HG02840 (cell line): Measurements from ENCODE around the gene ANO3.

Experiments used
- ATAC-seq: cut with Tn5 transposase; IDR thresholded peaks from one replicate; pipeline ENCODE4 v1.9.1; 2021; ENCODE audit warnings: mild to moderate bottlenecking, moderate library complexity, moderate number of reproducible peaks; ENCODE audit not compliant: unreplicated experiment, low FRiP score

Gene ANO3

DNA sequence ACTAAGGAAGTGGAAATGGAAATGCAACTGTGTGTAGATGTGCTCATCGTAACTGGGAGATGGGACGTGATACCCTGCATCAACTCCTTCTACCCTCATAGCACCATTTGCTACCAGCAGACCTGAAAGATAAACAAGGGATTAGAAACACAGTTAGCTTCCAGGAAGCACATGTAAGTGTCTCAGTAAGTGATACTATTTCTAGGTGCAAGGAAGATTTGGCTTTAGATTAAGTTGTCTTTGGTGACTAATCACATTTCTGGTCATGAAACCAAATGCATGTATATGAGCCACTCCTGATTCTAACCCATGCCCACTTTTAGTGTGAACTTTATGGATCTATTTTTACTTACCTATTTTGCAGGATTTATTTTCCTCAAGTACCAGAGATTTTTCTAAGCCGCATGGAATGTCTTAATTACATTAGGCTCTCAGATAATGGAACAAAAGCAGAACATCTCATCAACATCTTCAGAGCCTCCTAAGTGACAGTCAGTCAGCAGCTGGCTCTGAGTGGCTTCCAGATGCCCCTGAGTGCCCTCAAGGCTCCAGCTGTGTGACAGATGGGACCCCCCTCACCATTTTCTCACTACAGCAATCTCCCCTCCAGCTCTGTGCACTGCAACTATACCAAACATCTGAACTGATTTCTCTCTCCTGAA lies 368.8 kb downstream of the ANO3 start:
- no peak for ATAC-seq

DNA sequence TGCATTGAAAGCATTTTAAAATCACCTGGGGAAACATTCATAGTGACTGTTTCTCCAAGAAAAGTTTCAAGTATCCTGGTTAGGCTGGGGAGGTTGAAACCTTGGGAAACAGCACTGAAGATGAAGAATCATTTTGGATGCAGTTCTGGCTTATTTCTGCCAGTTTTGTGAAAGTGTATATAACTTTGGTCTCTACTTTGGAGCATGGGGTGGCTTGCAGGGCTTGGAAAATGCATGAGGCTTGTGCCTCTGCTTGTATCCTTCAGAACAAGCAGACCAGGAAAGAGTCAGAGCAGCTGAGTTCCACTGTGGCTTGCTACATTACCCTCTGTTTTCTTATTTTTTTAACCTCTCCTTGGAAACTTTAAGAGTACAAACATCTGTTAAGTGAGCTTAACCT lies 370.5 kb downstream of the ANO3 start:
- no peak for ATAC-seq

DNA sequence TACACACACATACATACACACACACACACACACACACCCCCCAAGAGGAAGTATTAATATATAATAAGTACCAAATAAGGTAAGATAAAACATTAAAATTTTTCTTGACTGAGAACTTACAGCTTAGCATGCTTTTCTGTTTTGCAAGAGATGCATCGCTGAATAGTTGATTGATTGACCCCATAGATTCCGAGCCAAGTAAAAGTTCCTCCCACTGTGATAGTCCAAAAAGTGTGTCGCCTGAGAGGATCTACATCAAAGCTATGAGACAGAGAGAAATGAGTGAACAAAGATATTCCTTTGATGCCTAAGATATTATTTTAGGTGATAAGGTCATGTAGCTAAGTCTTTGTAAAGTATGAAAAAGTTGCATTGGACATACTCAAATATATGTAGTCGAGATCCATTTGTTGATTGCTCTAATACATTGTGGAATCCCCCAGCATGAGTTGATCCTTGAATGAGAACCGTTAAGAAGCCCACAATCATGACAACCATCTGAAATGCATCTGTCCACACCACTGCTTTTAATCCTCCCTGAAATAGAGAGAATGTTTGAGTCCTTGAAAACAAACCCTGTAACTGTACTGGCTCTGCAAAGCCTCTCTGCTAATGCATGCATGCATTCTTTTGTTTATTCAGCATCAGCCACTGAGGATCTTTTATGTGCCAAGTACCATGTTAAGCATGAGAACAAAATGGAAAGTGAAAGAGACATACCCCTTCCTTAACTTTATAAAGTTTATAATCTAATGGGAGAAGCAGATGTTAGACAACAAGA lies 371.7 kb downstream of the ANO3 start:
- no peak for ATAC-seq

DNA sequence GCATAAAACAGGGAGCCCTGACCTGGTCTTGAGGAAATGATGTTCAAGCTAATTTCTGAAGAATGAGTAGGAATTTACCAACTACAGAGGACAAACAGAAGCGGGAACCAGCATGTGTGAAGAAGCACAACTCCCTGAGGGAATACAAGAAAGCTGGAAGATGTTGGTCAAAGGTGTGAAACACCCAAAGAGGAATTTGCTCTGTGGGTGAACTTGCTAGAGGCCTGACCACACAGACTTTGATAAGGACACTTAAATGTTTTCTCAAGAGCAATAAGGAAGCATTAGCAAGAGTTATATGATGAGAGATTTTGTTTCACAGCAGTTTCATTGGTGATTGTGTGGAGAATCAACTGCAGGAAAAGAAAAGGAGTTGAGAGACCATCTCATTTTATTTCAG lies 372.3 kb downstream of the ANO3 start:
- ATAC-seq, result no peak

DNA sequence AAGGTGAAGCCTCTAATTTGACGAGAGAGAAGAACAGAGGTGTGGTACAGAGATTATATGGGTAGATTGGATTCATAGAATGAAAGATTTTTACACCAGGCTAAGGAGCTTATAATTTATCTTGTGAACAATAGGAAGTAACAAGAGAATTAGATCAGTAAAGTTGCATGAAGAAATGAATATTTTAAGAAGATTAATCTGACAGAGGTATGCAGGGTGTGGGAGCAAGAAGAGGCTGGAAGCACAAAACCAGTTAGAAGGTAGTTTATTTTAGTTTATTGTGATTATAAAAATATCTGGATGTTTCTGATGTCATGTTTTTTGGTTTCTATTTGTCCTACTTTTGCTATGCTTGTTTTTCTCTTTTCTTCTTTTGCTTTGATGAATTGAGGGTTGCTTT lies 374.3 kb downstream of the ANO3 start:
- no peak for ATAC-seq

DNA sequence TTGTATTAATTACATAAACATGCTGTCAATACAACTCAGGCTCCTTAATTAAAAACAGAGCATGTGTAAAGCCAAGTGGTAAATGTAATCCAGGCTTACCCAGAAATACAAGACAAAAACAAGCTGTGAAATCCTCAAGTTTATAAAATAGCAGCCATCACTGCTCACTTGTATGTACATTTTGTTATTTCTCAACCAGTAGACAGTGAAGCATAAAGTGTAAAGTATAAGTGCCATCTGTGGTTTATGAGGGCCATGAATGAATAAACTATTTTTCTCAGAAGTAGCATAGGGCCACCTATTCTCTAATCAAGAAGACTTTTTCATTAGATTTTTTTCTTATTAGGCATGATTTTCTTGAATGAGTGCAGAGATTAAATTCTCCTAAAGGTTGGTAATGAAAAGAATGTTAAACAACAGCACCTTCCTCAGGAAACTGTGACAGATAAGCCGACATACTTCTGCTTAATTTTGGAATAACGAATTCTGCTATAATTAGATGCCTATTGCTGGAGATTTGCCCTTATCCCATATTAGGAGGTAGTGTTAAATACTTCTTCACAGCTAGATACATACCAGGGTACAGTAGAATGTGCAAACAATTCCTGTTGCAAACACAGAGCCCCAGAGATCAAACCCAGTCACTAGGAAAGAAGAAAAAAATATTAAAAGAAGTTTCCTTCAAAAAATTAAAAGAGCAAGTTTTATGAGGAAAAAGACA lies 377.0 kb downstream of the ANO3 start:
- no peak for ATAC-seq

DNA sequence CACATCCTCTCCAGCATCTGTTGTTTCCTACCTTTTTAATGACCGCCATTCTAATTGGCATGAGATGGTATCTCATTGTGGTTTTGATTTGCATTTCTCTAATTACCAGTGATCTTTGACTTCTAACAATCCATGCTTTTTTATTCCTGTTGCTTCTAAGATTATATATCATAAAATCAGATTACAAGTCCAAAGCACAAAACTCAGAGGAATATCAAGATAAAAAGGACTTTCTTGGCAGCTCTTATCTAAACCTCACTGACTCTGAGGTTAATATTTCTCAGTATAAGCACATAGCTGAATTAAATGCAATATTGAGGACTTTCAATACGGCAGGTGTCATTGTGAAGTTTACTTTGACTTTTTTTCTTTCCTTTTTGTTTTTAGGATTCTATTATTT lies 378.6 kb downstream of the ANO3 start:
- no peak for ATAC-seq

DNA sequence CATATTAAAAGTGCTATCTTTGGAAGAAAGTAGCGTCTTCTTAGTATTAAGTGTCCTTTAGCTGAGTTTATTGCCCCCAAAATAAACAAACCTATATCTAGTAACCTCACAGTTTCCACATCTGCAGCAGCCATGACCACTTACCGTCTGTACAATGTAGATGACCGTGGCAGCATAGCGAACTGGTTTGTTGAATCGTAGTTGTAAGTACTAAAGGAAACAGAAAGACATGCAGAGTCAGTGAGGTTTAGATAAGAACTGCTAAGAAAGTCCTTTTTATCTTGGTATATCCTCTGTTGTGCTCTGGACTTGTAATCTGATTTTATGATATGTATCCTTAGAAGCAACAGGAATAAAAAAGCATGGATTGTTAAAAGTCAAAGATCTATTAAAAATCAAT lies 380.6 kb downstream of the ANO3 start:
- ATAC-seq, result no peak
